Esophagus squamous epithelium (tissue), 5 donors: ENCODE measurements around the gene RHO. TPM values are rescaled to one million over a fixed set of nuclear protein-coding genes. Genes with fewer than 3 reads are reported as not detected.
"Not testable (repeated sequence)": the region's sequence is repeated elsewhere in the genome, so short reads cannot be mapped to it uniquely, and the experiment has no call there.

Experiments used
- DNase-seq: peaks from one replicate; lab custom pipeline; 2025; lab: John Stamatoyannopoulos, UW
- H3K27ac ChIP-seq, 4 donors: fragments of 200-600 bp; sonication (generic); one replicate each; pipeline ENCODE4 v1.5.1; 2016 to 2019; ENCODE audit warnings: mild to moderate bottlenecking in 1 of 4
- H3K27me3 ChIP-seq, 4 donors: fragments of 200-600 bp; sonication (generic); 1 replicate in 3 of 4; 2 replicates in 1 of 4; pipeline versions ENCODE4 v1.5.1 to v1.6.0; 2017 to 2021; ENCODE audit warnings: antibody characterized with exemption in 1 of 4
- H3K36me3 ChIP-seq, 3 donors: fragments of 200-600 bp; sonication (generic); one replicate each; pipeline ENCODE4 v1.5.1; 2016 to 2019
- H3K4me1 ChIP-seq, 3 donors: fragments of 200-600 bp; sonication (generic); one replicate each; pipeline ENCODE4 v1.5.1; 2017 to 2019
- H3K4me3 ChIP-seq, 4 donors: fragments of 200-600 bp; sonication (generic); 1 replicate in 3 of 4; 2 replicates in 1 of 4; pipeline ENCODE4 v1.5.1; 2016 to 2019; ENCODE audit warnings: mild to moderate bottlenecking in 2 of 4, moderate library complexity in 1 of 4
- H3K9me3 ChIP-seq, 3 donors: fragments of 200-600 bp; sonication (generic); one replicate each; pipeline ENCODE4 v1.5.1; 2016 to 2019
- CTCF ChIP-seq, 6 experiments: fragments of 450-650 bp in 4 of 6; fragments of 200-600 bp in 2 of 6; sonication (generic) in 2 of 6; IDR thresholded peaks; one replicate each; pipeline ENCODE4 v1.5.1; 2016 to 2019; ENCODE audit warnings: antibody characterized with exemption in 6 of 6, mild to moderate bottlenecking in 4 of 6, moderate library complexity in 4 of 6
- POLR2A ChIP-seq, 4 donors: fragments of 450-650 bp; IDR thresholded peaks; one replicate each; pipeline ENCODE4 v1.6.1; 2017; ENCODE audit warnings: antibody characterized with exemption in 4 of 4, mild to moderate bottlenecking in 4 of 4, moderate library complexity in 3 of 4
- WGBS, 2 donors: methylation state at CpG; one replicate each; pipeline ENCODE4 v1.1.5; 2018; 5-methylcytosine and 5-hydroxymethylcytosine counted together
- intact Hi-C: fragments of 100-400 bp; cut with DNase I; formaldehyde crosslinking; loops from one replicate; pipeline ENCODE4 v1.15.0; 2022
- total RNA-seq, 4 donors: library from RNA; depleted of rRNA; stranded (reverse); fragments of >200 nt; gene quantifications; one replicate each; pipeline ENCODE4 v1.1.0, GENCODE V29; 2016
- donor health status: DM: yes; HTN: yes; CAD: no.

The RHO gene
- total RNA-seq, 4 donors from 2014 or later = not detected

GRCh38 chr3:129498603-129499488, 29.6 kb upstream of the RHO start:
- Histone ChIP-seq H3K4me1 (peaks cover 0 to 22% (median 6%) of the 10 kb centered on the region in 3 donors), H3K27ac (peak overlapping the region in 2 of 4 donors; percentile 42 to 44), H3K36me3 (peaks cover 0 to 67% (median 8%) of the 10 kb centered on the region in 3 donors)
- not testable (repeated sequence) for DNase-seq, H3K9me3 ChIP-seq, H3K27me3 ChIP-seq, H3K4me3 ChIP-seq
- intact Hi-C loops = loop anchor here (10.0 kb wide), 1 partner anchor 326 kb away; no protein-coding TSS in a partner anchor
- WGBS, 2 donors = 61 to 64% methylated on average over 3 of the region's 8 CpGs

GRCh38 chr3:129499604-129500333, 28.7 kb upstream of the RHO start:
- H3K36me3 ChIP-seq = peaks cover 0 to 71% (median 8%) of the 10 kb centered on the region in 3 donors
- not testable (repeated sequence) for H3K27me3 ChIP-seq, H3K4me3 ChIP-seq, DNase-seq, H3K9me3 ChIP-seq
- whole genome bisulfite sequencing, 2 donors = 70 to 93% methylated on average over 6 to 8 of the region's 14 CpGs
- H3K4me1 ChIP-seq = peaks cover 0 to 18% (median 6%) of the 10 kb centered on the region in 3 donors
- H3K27ac ChIP-seq = peak overlapping the region in 2 of 4 donors; percentile 42 to 44
- intact Hi-C loops = loop anchor here (10.0 kb wide), 1 partner anchor 325 kb away; no protein-coding TSS in a partner anchor

- H3K9me3 ChIP-seq = no peaks in the 10 kb centered on the region
- no peak for DNase-seq
- H3K27me3 ChIP-seq = no peaks in the 10 kb centered on the region
- H3K27ac ChIP-seq = peak overlapping the region in 1 of 4 donors; percentile 36
- H3K4me3 ChIP-seq = no peak overlapping the region
- H3K4me1 ChIP-seq = peaks cover 0 to 15% (median 3%) of the 10 kb centered on the region in 3 donors
- H3K36me3 ChIP-seq = peaks cover 0 to 77% (median 8%) of the 10 kb centered on the region in 3 donors
- TF ChIP-seq POLR2A (IDR thresholded peaks at IDR 0.05) = no peak
- no peak for TF ChIP-seq CTCF (IDR thresholded peaks at IDR 0.05)
- intact Hi-C loops = no loop called here
- 93 to 100% methylated on average over 4 of the region's 5 CpGs for WGBS, 2 donors
Observed at GRCh38 chr3:129500334-129500658, 28.1 kb upstream of the RHO start.

- Histone ChIP-seq H3K36me3 (peaks cover 0 to 84% (median 8%) of the 10 kb centered on the region in 3 donors), H3K9me3 (no peaks in the 10 kb centered on the region), H3K4me1 (peaks cover 0 to 9% (median 0%) of the 10 kb centered on the region in 3 donors), H3K4me3 (no peak overlapping the region), H3K27ac (no peak overlapping the region), H3K27me3 (no peaks in the 10 kb centered on the region)
- no peak for DNase-seq
- intact Hi-C loops = no loop called here
- no peak for TF ChIP-seq CTCF (IDR thresholded peaks at IDR 0.05)
- TF ChIP-seq POLR2A (IDR thresholded peaks at IDR 0.05) = no peak
- 64 to 83% methylated on average over 3 to 5 of the region's 5 CpGs for WGBS, 2 donors
Observed at GRCh38 chr3:129501630-129502029, 26.8 kb upstream of the RHO start.

GRCh38 chr3:129502641-129503408, 25.6 kb upstream of the RHO start:
- intact Hi-C loops = no loop called here
- Histone ChIP-seq H3K9me3 (no peaks in the 10 kb centered on the region), H3K4me1 (peaks cover 0 to 15% (median 0%) of the 10 kb centered on the region in 3 donors), H3K4me3 (no peak overlapping the region), H3K27ac (no peak overlapping the region), H3K36me3 (peaks cover 5 to 85% (median 8%) of the 10 kb centered on the region in 3 donors), H3K27me3 (no peaks in the 10 kb centered on the region)
- no peak for TF ChIP-seq CTCF (IDR thresholded peaks at IDR 0.05)
- DNase-seq = no peak
- 91 to 98% methylated on average over 7 to 10 of the region's 18 CpGs for WGBS, 2 donors
